Cardiac fibroblast (primary cell): ENCODE data around the gene TEX19.
"Not testable (repeated sequence)": the region's sequence is repeated elsewhere in the genome, so short reads cannot be mapped to it uniquely, and the experiment has no call there.

Source experiments
- DNase-seq, 2 donors: peaks; one replicate each; pipeline versions ENCODE4 v3.0.0 to v3.0.0-alpha.2; 2010; ENCODE audit warnings: low read depth in 2 of 2
- H3K4me3 ChIP-seq, 2 donors: replicated peaks in 1 of 2; 1 replicate in 1 of 2; 2 replicates in 1 of 2; pipeline ENCODE4 v1.5.1; 2011; ENCODE audit warnings: low read depth in 2 of 2, low read length in 2 of 2, mild to moderate bottlenecking in 2 of 2, moderate library complexity in 1 of 2
- TF ChIP-seq, protein P1 (sequence below): IDR thresholded peaks from one replicate; pipeline ENCODE4 v1.5.1; 2011; ENCODE audit warnings: low read depth, mild to moderate bottlenecking, low read length, inconsistent platforms

TEX19 gene

DNA sequence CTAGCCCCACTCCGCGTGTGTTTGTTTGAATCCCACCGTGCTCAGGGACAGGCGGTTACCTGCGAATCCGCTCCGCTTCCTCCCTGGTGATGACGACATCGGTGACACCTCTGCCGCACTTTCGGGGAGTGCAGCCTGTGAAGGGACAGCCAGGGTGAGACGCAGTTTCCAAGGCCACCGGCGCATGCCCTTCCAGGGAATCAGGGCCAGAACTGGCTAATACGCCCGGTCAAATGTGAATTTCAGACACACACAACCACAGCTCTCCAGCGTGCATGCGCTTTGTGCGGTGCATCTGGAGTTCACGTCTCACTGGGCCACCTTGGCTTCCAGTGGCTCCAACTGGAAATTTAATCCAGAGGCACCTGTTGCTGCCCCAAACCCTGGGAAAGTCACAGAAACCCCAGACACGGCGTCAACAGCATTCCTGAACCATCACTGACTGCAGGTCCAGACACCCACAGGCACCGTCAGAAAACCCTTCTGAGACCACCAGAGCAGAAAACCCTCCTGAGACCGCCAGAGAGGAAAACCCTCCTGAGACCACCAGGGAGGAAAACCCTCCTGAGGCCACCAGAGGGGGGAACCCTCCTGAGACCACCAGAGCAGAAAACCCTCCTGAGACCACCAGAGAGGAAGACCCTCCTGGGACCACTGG, 52.5 kb downstream of the TEX19 start:
- DNase-seq, result no peak
- H3K4me3 ChIP-seq, result no peak overlapping the region
- TF ChIP-seq, protein P1, sequence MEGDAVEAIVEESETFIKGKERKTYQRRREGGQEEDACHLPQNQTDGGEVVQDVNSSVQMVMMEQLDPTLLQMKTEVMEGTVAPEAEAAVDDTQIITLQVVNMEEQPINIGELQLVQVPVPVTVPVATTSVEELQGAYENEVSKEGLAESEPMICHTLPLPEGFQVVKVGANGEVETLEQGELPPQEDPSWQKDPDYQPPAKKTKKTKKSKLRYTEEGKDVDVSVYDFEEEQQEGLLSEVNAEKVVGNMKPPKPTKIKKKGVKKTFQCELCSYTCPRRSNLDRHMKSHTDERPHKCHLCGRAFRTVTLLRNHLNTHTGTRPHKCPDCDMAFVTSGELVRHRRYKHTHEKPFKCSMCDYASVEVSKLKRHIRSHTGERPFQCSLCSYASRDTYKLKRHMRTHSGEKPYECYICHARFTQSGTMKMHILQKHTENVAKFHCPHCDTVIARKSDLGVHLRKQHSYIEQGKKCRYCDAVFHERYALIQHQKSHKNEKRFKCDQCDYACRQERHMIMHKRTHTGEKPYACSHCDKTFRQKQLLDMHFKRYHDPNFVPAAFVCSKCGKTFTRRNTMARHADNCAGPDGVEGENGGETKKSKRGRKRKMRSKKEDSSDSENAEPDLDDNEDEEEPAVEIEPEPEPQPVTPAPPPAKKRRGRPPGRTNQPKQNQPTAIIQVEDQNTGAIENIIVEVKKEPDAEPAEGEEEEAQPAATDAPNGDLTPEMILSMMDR, result no peak

DNA sequence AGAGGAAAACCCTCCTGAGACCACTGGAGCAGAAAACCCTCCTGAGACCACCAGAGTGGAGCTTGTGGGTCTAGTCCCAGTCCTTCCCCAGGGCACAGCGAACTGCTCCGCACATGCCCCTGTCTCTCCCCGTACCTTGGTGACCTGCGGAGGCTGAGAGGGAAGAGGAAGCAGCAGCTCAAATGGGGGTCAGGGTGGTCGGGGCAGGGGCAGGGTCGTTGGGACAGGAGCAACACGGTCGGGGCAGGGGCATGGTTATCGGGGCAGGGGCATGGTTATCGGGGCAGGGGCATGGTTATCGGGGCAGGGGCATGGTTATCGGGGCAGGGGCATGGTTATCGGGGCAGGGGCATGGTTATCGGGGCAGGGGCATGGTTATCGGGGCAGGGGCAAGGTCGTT, 53.0 kb downstream of the TEX19 start:
- DNase-seq, H3K4me3 ChIP-seq: not testable (repeated sequence)

DNA sequence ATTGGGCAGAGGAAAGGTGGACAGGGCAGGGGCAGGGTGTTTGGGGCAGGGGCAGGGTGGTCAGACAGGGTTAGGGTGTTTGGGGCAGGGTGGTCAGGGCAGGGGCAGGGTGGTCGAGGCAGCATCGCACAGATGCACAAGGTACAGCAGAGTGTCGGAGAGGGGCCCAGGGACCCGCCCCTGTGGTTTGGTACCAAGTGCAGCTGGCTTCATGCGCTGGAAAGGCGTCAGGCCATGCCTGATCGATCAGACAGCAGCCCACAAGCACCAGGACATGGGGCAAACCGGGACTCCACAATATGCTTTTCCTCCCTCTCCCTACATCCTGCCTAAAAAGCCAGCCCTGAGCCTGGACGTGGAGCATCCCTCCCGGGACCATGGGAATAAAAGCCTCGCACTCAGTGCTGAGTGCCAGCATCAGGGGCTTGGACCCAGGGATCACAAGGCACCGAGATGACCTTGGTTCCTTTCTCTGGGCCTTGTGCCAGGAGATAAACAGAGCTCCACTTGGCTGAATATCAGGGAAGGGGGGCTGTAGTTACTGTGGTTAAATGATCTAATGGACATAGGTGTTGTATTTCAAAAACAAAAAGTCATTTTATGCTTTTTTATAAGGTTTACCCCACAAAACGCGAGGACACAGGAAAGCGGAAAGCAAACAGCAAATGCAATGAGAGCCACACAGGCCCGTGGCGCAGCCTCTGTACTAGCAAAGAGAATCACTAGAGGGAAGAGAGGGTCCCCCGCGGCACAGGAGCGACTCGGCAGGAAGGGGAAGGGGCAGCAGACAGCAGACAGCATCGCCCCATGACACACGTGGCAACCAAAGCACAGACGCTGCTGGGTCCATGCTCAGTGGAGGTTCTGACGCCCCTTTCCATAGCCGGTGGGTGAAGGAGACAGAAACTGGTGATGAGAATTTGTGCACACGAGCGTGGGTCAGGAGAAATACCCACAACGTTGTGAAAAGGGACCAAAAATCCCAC, 53.8 kb downstream of the TEX19 start:
- DNase-seq, result no peak
- TF ChIP-seq, protein P1, result no peak
- H3K4me3 ChIP-seq, result no peak overlapping the region
